Mesodermal cell (in vitro differentiated cells): ENCODE results near the gene ENDOG. TPM values are rescaled to one million over a fixed set of nuclear protein-coding genes. Genes with fewer than 3 reads are reported as not detected.
"Not testable (repeated sequence)": the region's sequence is repeated elsewhere in the genome, so short reads cannot be mapped to it uniquely, and the experiment has no call there.

Experiments used
- H3K27ac ChIP-seq: 2 replicates; pipeline ENCODE4 v1.7.0; 2013; ENCODE audit warnings: mild to moderate bottlenecking, low read depth, low read length, moderate library complexity; ENCODE audit not compliant: severe bottlenecking
- H3K36me3 ChIP-seq: 2 replicates; pipeline ENCODE4 v1.7.1; 2013; ENCODE audit warnings: mild to moderate bottlenecking, low read length, moderate library complexity; ENCODE audit not compliant: control insufficient read depth, insufficient read depth
- H3K4me1 ChIP-seq: one replicate; pipeline ENCODE4 v1.7.1; 2013; ENCODE audit warnings: mild to moderate bottlenecking, low read length; ENCODE audit not compliant: insufficient read depth, control insufficient read depth, poor library complexity, severe bottlenecking
- H3K4me3 ChIP-seq: 2 replicates; pipeline ENCODE4 v1.7.0; 2013; ENCODE audit warnings: low read length, control low read depth, mild to moderate bottlenecking; ENCODE audit not compliant: insufficient read depth, poor library complexity, severe bottlenecking; ENCODE audit errors: extremely low read depth
- H3K9me3 ChIP-seq: 2 replicates; pipeline ENCODE4 v1.7.1; 2013; ENCODE audit warnings: mild to moderate bottlenecking, low read length, moderate library complexity; ENCODE audit not compliant: control insufficient read depth
- WGBS, 2 experiments: methylation state at CpG; one replicate each; pipeline ENCODE4 v1.1.5; 2013; ENCODE audit warnings: missing lambda C conversion rate in 2 of 2; ENCODE audit not compliant: insufficient coverage in 2 of 2; 5-methylcytosine and 5-hydroxymethylcytosine counted together
- polyA plus RNA-seq, 2 experiments: library from polyadenylated mRNA; stranded (reverse); fragments of 50-300 nt; gene quantifications; one replicate each; pipeline ENCODE4 v1.2.3, GENCODE V29; 2013

The ENDOG gene
- 13.0 TPM for polyA plus RNA-seq (2013, experiment 1 of 2)
- 13.5 TPM for polyA plus RNA-seq (2013, experiment 2 of 2)

DNA sequence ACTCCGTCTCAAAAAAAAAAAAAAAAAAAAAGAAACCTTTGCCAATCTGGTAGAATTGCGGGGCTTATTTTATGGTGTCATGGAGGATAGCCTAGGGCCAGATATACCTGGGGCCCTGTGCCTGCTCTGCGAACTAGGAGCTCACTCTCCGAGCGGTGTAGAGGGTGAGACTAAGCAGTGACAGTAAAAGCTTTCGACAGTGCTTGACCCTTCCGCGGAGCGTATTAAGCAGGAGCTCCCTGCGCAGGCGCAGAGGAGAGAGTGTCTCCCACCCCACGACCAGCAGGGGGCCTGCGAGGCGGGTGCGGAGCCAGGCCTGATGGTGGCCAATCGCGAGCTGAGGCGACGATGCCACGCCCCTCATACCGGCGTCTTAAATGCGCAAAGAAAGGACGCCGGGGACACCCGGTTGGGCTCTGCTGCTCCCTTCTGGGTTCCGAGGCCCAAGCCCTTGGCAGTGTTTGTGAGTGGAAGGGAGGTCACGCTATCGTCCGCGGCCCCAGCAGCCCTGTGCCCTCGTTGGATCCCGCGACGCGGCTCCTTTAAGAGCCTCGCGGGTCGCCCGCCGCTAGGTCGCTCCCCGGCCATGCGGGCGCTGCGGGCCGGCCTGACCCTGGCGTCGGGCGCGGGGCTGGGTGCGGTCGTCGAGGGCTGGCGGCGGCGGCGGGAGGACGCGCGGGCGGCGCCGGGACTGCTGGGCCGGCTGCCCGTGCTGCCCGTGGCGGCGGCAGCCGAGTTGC, at the start of gene ENDOG:
TSS of gene ENDOG (plus strand) at position 402 of the 740 bp plus-strand sequence. CDS start at position 587, 185 bp downstream.
- Histone ChIP-seq H3K4me1 (peaks cover 11% of the 10 kb centered on the region), H3K4me3 (peak within 1 kb of the TSS; percentile 53), H3K36me3 (peaks cover 19% of the 10 kb centered on the region), H3K27ac (peak within 1 kb of the TSS; percentile 75), H3K9me3 (peaks cover 3% of the 10 kb centered on the region)
- 0 to 2% methylated on average over 59 to 69 of the region's 70 CpGs for WGBS, 2 experiments

DNA sequence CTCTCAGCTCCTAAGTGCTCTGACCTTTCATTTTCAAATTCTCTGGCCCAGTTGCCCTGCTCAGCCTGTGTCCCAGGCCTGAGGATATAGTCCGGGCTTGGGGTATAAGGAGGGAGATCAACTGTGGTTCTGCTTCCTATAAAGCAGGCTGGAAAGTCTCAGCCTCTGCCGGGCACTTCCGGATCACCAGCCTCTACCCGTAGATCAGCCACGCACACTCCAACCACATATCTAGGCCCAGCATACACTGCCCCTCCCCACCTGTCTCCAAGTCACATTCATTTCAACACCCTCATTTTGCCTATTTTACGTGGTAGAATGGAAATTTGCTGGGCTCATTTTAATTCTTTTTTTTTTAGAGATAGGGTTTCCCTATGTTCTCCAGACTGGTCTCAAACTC, 49.7 kb upstream of the ENDOG start:
- Histone ChIP-seq H3K4me3 (no peak overlapping the region), H3K36me3 (peaks cover 6% of the 10 kb centered on the region), H3K4me1 (no peaks in the 10 kb centered on the region), H3K27ac (no peak overlapping the region), H3K9me3 (no peaks in the 10 kb centered on the region)
- 95 to 100% methylated on average over 4 of the region's 6 CpGs for WGBS, 2 experiments

DNA sequence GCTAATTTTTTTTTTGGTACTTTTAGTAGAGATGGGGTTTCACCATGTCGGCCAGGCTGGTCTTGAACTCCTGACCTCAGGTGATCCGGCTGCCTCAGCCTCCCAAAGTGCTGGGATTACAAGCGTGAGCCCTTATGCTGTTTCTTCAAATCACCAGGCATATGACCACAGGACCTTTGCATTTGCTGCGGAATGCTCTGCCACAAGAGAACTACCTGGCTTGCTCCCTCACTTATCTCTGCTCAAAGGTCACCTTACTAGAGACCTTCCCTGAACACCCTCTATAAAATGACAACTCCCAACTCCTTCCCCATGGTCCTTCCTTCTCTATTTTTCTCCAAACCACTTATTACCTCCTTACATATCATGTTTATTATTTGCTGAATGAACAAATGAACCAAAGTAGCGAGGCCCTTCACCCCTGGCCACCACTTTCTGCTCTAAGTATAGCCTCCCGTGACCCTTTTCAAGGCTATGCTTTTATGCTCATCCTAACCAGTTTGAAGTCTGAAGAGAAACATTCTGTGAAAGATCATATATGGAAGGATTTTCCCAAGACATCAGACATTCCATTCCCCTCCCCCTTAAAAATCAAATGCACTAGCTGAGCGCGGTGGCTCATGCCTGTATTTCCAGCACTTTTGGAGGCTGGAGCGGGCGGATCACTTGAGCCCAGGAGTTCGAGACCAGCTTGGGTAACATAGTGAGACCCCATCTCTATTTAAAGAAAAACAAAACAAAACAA, 47.8 kb upstream of the ENDOG start:
- 87 to 90% methylated on average over 4 to 10 of the region's 11 CpGs for WGBS, 2 experiments
- Histone ChIP-seq H3K4me1 (no peaks in the 10 kb centered on the region), H3K36me3 (peaks cover 6% of the 10 kb centered on the region), H3K9me3 (no peaks in the 10 kb centered on the region), H3K4me3 (peak overlapping the region; percentile 93), H3K27ac (no peak overlapping the region)

DNA sequence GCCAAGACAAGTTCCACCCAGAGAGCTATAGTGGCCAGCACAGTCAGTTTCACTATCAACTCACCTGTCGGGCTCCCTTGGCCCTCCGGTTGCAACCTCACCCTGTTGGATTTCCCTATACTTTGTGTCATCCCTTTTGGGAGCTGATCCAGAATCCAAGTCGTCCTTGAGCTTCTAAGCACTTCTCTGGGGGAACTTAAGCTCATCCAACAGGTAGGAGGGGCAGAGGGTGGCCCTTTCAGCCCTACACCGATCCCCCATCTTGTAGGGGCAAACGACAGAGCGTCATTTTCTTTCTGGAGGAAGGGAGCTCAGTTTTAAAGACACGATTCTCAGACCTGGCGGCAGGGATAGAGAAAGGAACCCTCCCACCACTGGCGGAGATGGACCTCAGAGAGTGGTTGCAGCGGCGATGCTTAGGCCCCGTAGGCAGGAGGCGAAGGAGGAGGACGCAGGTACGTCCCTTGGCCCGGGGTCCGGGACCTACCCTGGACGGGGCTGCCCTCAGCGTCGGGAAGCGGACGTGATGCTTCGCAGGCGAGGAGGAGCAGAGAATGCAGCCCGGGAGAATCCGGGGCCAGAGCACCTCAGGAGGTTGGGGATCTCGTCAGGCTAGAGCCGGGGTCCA, 47.1 kb upstream of the ENDOG start:
- Histone ChIP-seq H3K36me3 (peaks cover 6% of the 10 kb centered on the region), H3K9me3 (no peaks in the 10 kb centered on the region), H3K27ac (peak overlapping the region; percentile 86), H3K4me3 (peak overlapping the region; percentile 93), H3K4me1 (no peaks in the 10 kb centered on the region)
- WGBS, 2 experiments, result 3 to 6% methylated on average over 19 to 27 of the region's 28 CpGs

- peak within 1 kb of the TSS; percentile 93 for H3K4me3 ChIP-seq
- H3K36me3 ChIP-seq, result peaks cover 6% of the 10 kb centered on the region
- H3K9me3 ChIP-seq, result no peaks in the 10 kb centered on the region
- 7 to 9% methylated on average over 51 to 61 of the region's 72 CpGs for WGBS, 2 experiments
- H3K27ac ChIP-seq, result peak within 1 kb of the TSS; percentile 86
- H3K4me1 ChIP-seq, result no peaks in the 10 kb centered on the region
These were observed 46.4 kb upstream of the ENDOG start, which contains the start of gene ZER1 for GRCh38 chr9:128771745-128772519. Gene ZER1 (minus strand): TSS chr9:128771927. CDS start chr9:128755565, 16,362 bp downstream.

- 94 to 96% methylated on average over 4 to 5 of the region's 5 CpGs for WGBS, 2 experiments
- no peaks in the 10 kb centered on the region for H3K4me1 ChIP-seq
- no peak overlapping the region for H3K27ac ChIP-seq
- no peak overlapping the region for H3K4me3 ChIP-seq
- peaks cover 2% of the 10 kb centered on the region for H3K36me3 ChIP-seq
- no peaks in the 10 kb centered on the region for H3K9me3 ChIP-seq
These were observed 45.3 kb upstream of the ENDOG start for GRCh38 chr9:128773049-128773448.

GRCh38 chr9:128774804-128775203, 43.5 kb upstream of the ENDOG start:
- Histone ChIP-seq H3K4me3 (no peak overlapping the region), H3K36me3 (no peaks in the 10 kb centered on the region), H3K9me3 (no peaks in the 10 kb centered on the region), H3K27ac (no peak overlapping the region), H3K4me1 (no peaks in the 10 kb centered on the region)
- no CpG with 5 or more reads among the region's 1 CpG for WGBS, 2 experiments

GRCh38 chr9:128780093-128780492, 38.2 kb upstream of the ENDOG start:
- H3K27ac ChIP-seq, H3K4me3 ChIP-seq, H3K36me3 ChIP-seq, H3K4me1 ChIP-seq, H3K9me3 ChIP-seq: not testable (repeated sequence)
- 91 to 97% methylated on average over 6 to 12 of the region's 27 CpGs for WGBS, 2 experiments

DNA sequence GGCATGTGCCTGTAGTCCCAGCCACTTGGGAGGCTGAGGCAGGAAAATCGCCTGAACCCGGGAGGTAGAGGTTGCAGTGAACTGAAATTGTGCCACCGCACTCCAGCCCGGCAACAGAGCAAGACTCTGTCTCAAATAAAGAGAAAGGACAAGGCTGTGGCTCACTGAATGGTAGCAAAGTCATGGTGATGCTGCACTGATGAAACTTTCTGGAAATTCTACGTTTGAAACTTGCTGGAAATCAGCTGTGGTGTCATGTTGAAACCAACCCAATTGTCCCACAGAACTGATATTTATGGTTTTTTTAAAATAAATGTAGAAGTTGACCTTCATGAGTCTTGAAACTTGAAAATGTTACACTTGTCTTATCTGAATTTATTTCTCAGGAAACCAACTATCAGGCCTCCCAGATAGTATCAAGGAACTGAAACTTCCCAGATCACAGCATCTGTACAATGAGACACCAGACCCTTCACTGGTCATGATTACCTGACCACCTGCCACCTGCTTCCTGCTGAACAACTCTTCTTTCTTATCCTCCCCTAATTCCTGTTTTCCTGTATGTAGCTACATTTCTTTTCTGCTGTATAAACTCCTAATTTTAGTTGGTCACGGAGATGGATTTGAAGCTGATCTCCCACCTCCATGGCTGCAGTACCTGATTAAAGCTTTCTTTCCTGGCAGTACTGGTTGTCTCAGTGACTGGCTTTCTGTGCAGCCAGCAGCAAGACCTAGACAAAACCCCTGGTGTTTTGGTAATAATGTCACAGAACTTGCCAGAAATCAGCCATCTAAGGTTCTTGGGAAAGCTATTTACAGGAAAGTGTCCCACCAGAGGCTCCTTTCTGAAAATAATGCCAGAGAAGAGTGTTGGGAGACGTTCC, 36.9 kb upstream of the ENDOG start:
- no peaks in the 10 kb centered on the region for H3K36me3 ChIP-seq
- H3K4me1 ChIP-seq, result peaks cover 7% of the 10 kb centered on the region
- peaks cover 5% of the 10 kb centered on the region for H3K9me3 ChIP-seq
- no peak overlapping the region for H3K27ac ChIP-seq
- no peak overlapping the region for H3K4me3 ChIP-seq
- WGBS, 2 experiments, result 87 to 92% methylated on average over 5 to 6 of the region's 7 CpGs
